GM19455 (cell line): Measurements from ENCODE around the gene PLCG1.

Experiments
- ATAC-seq: cut with Tn5 transposase; IDR thresholded peaks from one replicate; pipeline ENCODE4 v1.9.1; 2021; ENCODE audit not compliant: unreplicated experiment

Gene PLCG1

DNA sequence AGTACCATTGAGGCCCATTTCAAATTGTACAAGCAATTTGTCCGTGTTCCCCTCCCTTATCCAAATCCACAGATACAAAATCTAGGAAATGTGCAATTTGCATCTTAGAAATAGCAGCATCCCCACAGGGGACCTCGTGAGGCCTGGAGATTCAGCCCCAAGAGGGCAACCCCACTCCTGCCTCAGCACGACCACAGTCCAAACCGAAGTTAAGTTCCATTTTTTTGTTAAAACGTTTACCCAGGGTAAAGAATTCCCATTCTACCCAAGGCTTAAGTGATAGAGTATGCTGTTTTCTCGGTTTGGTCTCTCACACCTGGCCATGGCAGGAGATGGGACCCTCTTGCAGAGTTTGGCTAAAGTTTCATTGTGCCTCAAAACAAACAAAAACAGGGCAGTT, 41.2 kb downstream of the PLCG1 start:
- no peak for ATAC-seq

- ATAC-seq: no peak
These were observed 41.6 kb downstream of the PLCG1 start for GRCh38 chr20:41178904-41179432.

- no peak for ATAC-seq
These were observed 42.6 kb downstream of the PLCG1 start for GRCh38 chr20:41179961-41180360.

DNA sequence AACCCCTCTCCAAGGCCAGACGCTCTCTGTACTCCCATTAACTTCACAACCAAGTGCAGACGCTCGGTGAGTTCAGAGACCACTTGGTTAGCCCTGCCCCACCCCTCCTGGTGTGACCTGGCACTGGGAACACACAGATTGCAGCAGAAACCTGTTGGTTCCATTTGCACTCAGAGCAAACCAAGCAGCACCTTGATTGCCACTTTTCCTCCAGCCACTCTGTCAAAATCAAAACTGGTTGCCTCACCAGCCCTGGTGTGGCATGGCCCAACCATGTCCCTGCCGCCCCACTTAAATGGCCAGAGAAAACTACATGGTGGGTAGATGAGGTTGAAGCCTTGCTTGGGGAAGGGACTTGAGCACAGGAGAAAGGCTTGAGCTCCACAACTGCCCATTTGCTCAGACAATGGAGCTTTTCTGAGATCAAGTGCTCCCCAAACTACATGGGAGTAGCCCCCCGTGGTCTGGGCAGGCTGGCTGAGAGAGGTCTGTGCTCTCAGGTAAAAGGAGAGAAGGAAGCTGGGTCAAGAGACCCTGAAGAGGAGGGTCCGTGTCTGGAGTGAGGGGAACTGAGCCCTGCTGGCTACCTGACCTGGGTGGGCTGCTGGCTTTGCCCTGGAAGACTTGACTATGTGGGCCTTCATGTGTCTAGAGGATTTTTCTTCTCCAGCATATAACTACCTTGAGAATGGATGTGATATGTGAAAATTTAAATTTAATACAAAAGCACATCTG, 43.4 kb downstream of the PLCG1 start:
- no peak for ATAC-seq

DNA sequence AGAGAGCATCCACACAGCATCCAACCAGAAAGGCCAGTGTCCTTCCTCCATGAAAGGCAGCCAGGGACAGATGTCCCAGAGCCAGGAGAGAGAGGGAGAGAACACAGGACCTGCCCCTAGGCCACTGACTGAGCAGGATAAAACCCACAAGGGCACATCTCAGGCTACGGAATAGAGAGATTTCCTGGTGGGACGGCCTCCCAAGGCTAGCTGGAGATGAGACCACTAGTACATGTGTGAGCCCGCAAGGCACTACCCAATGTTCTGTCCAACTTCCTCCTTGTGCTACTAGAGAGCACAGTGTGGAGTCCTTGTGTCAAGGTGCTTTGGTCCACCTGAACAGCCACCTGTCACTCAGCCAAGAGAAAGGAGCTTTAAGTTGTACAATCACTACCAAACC, 44.2 kb downstream of the PLCG1 start:
- ATAC-seq: no peak

GRCh38 chr20:41182296-41183212, 45.2 kb downstream of the PLCG1 start:
- no peak for ATAC-seq

- ATAC-seq: no peak
These were observed 46.0 kb downstream of the PLCG1 start for GRCh38 chr20:41183391-41183790.

DNA sequence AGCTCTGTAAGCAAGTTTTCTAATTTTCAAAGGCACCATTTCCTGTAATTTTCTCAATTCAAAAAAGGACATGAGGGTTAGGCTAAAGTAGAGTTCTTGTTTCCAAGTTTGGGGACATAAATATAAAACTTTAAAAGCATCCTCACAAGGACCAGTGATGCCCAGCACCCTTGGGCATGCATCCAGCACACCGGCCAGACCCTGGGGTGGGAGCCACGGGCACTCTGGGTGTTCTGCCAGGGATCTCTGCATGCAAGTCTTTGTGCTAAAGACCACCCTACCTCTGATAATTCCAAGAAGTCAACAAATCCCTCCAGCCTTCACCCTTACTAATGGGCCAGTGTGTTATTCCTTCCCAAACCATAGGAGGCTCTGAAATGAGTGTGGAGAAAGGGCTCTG, 46.5 kb downstream of the PLCG1 start:
- no peak for ATAC-seq

DNA sequence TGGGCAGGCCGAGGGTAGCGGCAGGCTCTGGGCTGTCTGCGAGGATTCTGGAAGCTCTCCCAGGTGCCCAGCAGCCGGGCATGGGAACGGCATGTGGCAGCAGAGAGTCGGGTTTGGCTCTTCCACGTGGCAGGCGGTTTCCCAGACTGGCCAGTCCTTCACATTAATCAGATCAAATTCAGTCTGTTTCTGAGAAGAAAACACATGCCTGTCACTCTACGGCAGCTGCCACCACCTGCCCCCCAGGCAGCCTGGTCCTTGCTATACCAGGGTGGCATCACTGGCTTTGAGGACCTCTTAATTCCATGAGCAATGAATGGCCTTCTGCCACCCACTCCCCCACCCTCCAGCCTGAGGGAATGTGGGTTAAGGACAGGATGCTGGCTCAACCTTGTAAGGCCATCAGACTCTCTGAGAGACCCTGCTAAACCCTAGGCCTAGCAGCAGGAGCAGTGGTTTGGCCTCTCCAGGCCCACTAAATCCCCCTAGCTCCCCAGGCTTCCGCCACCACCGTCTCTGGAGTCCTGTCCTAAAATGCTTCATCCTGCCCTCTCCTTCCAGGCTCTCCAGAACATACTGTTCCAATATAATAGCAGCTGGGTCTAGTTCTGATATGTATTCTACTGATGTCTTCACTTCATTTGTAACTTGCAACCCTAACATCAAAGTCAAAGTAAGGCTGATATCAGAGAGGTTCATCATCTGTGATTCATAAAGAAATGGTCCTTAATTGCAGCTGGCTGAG, 47.8 kb downstream of the PLCG1 start:
- no peak for ATAC-seq

DNA sequence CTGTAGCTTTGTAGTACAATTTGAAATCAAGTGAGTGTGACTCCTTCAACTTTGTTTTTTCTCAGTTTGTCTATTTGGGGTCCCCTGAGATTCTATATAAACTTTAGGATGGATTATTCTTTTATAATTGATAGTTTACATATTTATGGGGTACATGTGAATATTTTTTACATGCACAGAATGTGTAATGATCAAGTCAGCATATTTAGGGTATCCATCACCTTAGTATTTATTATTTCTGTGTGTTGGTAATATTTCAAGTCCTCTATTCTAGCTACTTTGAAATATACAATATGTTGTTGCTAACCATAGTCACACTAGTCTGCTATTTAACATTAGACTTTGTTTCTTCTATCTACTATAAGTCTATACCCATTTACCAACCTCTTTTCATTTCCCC, 50.3 kb downstream of the PLCG1 start:
- no peak for ATAC-seq

GRCh38 chr20:41191562-41192500, 54.5 kb downstream of the PLCG1 start:
- no peak for ATAC-seq

- no peak for ATAC-seq
These were observed 55.2 kb downstream of the PLCG1 start for GRCh38 chr20:41192575-41192974.

- ATAC-seq: no peak
These were observed 59.4 kb downstream of the PLCG1 start for GRCh38 chr20:41196653-41197225.

DNA sequence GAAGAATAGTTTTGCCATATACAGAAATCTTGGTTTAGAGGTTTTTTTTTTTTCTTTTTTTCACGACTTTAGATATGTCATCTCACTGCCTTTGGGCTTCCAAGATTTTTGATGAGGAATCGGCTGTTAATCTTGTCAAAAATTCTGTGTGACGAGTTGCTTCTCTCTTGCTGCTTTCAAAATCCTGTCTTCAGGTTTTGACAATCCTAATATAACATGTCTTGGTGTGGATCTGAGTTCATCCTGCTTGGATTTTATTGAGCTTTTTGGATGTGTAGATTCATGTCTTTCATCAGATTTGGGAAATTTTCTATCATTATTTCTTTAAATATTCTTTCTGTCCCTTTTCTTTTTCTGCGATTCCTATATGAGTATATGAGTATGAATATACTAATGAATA, 61.1 kb downstream of the PLCG1 start:
- no peak for ATAC-seq

DNA sequence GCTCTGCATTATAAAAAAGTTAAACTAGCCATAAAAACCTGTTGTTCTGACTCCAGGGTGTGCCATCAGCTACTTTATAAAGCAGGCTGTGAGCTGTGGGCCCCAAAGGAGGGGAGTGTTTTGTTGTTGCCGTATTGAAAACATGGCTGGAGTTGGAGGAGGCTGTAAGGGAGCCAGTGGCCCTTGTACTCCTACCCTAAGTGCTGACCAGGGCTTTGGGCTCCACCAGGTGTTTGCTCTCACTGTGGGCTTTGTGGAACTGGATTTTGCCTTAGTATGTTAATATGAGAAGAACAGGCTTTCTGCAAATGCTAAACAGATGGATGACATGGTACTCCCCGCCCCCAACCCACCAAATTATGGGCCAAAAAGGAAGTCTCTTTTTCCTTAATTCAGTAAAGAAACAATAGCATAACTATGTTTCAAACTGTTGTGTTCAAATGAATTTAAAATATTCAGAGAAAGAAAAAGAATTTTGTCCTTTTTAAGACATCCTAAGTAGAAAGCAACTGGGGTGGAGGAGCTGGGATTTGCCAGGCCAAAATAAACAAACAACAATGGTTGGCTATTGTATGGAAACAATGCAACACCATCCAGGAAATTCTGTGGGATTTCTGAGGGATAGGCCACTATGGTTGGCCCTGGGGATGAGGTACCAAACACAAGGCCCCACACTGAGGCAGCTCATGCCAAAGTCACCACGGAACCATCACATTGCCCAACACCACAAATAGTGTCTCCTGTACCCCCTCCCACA, 63.3 kb downstream of the PLCG1 start:
- ATAC-seq: no peak

GRCh38 chr20:41201760-41202159, 64.4 kb downstream of the PLCG1 start:
- no peak for ATAC-seq

- no peak for ATAC-seq
These were observed 65.1 kb downstream of the PLCG1 start for GRCh38 chr20:41202426-41202825.

DNA sequence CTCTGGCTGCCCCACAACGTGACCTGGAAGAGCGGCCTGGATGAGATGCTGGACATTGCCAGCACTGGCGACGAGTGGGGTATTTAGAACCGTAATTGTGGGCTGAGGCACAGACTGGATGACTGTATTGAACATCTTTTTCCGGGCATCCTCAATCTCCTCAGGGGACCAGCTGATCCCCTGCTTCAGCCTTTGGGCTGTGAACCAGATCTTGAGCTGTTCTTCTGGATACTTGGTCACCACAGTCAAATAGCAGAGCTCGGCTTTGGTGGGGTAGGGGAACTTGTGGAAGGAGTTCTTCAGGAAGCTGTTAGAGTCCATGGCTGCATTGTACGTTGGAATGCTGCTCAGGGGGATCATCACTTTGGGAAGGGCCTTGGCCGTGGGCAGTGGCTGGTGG, 66.3 kb downstream of the PLCG1 start:
- ATAC-seq: no peak
